Endothelial cell of umbilical vein (primary cell): Measurements from ENCODE around the gene CDC25C.
A peak's percentile ranks its signal among the peaks of the same experiment; 100 is the strongest.

ENCODE experiments used
- CTCF ChIP-seq, 2 donors: IDR thresholded peaks; 1 replicate in 1 of 2; 2 replicates in 1 of 2; pipeline ENCODE4 v1.5.1; 2011; ENCODE audit warnings: low read length in 2 of 2, mild to moderate bottlenecking in 2 of 2, moderate library complexity in 2 of 2, control low read depth in 1 of 2, inconsistent platforms in 1 of 2, low read depth in 1 of 2; ENCODE audit not compliant: insufficient read depth in 1 of 2; ENCODE audit errors: extremely low read depth in 1 of 2
- MYC ChIP-seq: IDR thresholded peaks from one replicate; pipeline ENCODE4 v1.6.1; 2011; ENCODE audit warnings: mild to moderate bottlenecking, low read depth, low read length
- POLR2A ChIP-seq: IDR thresholded peaks from 2 replicates; pipeline ENCODE4 v1.6.1; 2012; ENCODE audit warnings: low read depth, mild to moderate bottlenecking, control low read depth, low read length
- POLR2AphosphoS5 ChIP-seq: IDR thresholded peaks from 2 replicates; pipeline ENCODE4 v1.6.1; 2012; ENCODE audit warnings: low read depth, mild to moderate bottlenecking, control low read depth, low read length, moderate library complexity; ENCODE audit not compliant: insufficient read depth

DNA sequence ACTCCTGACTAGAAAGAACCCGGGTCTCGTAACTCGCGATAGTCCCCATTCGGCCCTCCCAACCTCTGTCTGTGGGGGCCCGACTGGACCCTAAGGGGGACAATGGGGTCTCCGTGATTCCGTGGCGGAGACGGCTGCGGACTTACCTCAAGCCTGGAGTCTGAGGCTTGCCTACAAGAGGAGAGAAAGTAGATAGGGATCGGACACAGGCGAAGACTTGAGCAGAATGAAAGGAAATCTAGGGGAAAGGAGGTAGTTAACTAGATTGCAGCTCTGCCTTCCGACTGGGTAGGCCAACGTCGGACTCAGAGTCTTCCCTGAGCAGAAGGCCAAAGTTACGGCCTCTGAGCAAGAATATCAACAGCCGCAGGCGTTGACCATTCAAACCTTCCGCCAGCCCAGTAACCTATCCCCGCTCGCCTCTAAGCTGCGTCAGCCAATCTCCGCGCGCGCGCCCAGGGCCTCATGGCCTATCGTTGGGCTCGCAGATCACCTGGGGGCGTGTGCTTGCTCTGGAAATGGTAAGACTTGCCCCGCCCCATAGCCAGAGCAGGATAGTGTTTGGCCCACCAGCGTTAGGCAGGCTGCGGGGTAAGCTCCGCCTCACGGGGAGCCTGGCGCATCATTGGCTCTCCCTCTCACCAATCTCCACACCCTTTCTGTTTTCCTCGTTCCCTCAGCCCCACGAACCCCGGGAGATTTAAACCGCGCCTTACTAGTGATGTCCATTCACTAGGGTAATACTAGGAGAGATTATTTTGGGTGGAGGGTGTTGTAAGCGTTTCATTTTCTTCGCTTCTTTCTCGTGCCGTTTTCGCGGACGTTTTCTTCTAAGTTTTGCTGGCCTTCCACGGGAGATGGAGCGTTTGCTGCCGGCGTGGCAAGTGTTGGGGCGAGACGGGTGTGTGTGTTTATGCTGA, at the start of gene CDC25C:
- TF ChIP-seq MYC (no peak), CTCF (IDR thresholded peaks at IDR 0.05; ENCODE audit: extremely low read depth in 1 of 2, insufficient read depth in 1 of 2, low read depth in 1 of 2, low read length in 2 of 2) (no peak), POLR2A (peak; percentile 80), POLR2AphosphoS5 (peak; percentile 75)
